Adrenal gland (tissue), 5 donors: ENCODE results near the gene KRT1.

Source experiments
- POLR2A ChIP-seq, 2 donors: fragments of 450-650 bp; IDR thresholded peaks; one replicate each; pipeline ENCODE4 v1.6.1; 2017; ENCODE audit warnings: antibody characterized with exemption in 2 of 2, mild to moderate bottlenecking in 2 of 2, moderate library complexity in 1 of 2
- TF ChIP-seq, protein P1 (sequence below), 6 experiments: fragments of 450-650 bp in 4 of 6; fragments of 200-600 bp in 2 of 6; sonication (generic) in 1 of 6; IDR thresholded peaks; 1 replicate in 5 of 6; 2 replicates in 1 of 6; pipeline versions ENCODE4 v1.5.1 to v1.8.0; 2016 to 2021; ENCODE audit warnings: antibody characterized with exemption in 6 of 6, mild to moderate bottlenecking in 2 of 6, moderate library complexity in 1 of 6
- donor health status: DM: no; HTN: no; CAD: no.

DNA sequence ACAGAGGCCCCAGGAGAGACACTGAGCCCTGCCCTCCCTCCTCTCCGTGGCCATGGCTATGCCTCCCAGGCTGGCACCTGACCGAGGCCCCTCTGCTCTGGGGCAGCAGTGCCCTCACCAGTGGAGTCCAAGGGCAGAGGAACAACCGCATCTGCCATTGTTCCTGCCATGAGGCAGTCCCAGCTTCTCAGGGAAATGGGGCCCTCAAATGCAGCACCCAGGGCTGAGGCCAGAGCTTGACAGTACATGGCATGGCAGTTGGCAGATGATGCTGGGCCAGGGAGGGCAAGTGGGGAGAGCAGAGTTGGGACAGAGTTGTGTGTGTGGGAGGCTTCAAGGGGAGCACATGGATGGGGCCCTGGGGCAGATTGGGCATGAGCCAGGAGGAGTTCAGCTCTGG, 44.2 kb upstream of the KRT1 start:
- TF ChIP-seq, protein P1, sequence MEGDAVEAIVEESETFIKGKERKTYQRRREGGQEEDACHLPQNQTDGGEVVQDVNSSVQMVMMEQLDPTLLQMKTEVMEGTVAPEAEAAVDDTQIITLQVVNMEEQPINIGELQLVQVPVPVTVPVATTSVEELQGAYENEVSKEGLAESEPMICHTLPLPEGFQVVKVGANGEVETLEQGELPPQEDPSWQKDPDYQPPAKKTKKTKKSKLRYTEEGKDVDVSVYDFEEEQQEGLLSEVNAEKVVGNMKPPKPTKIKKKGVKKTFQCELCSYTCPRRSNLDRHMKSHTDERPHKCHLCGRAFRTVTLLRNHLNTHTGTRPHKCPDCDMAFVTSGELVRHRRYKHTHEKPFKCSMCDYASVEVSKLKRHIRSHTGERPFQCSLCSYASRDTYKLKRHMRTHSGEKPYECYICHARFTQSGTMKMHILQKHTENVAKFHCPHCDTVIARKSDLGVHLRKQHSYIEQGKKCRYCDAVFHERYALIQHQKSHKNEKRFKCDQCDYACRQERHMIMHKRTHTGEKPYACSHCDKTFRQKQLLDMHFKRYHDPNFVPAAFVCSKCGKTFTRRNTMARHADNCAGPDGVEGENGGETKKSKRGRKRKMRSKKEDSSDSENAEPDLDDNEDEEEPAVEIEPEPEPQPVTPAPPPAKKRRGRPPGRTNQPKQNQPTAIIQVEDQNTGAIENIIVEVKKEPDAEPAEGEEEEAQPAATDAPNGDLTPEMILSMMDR (IDR thresholded peaks at IDR 0.05): no peak
- TF ChIP-seq POLR2A (IDR thresholded peaks at IDR 0.05): no peak
